Tibial artery (tissue), 4 donors: ENCODE data around the gene JPT1.
"Not testable (repeated sequence)": the region's sequence is repeated elsewhere in the genome, so short reads cannot be mapped to it uniquely, and the experiment has no call there.

ENCODE experiments used
- DNase-seq, 2 donors: peaks; one replicate each; pipeline ENCODE4 v3.0.0-alpha.2; 2019
- H3K27ac ChIP-seq, 2 donors: fragments of 200-600 bp; sonication (generic) in 1 of 2; 1 replicate in 1 of 2; 2 replicates in 1 of 2; pipeline ENCODE4 v1.5.1; 2018 to 2019; ENCODE audit warnings: mild to moderate bottlenecking in 1 of 2
- H3K27me3 ChIP-seq, 2 donors: fragments of 200-600 bp; sonication (generic) in 1 of 2; one replicate each; pipeline versions ENCODE4 v1.5.1 to v1.6.0; 2016 to 2019
- H3K36me3 ChIP-seq, 3 donors: fragments of 200-600 bp; sonication (generic) in 2 of 3; one replicate each; pipeline ENCODE4 v1.5.1; 2016 to 2019; ENCODE audit warnings: mild to moderate bottlenecking in 2 of 3
- H3K4me1 ChIP-seq, 4 donors: fragments of 200-600 bp; sonication (generic) in 2 of 4; 1 replicate in 3 of 4; 2 replicates in 1 of 4; pipeline ENCODE4 v1.5.1; 2016 to 2019
- H3K4me3 ChIP-seq, 2 donors: fragments of 200-600 bp; sonication (generic) in 1 of 2; 1 replicate in 1 of 2; 2 replicates in 1 of 2; pipeline ENCODE4 v1.5.1; 2018 to 2019; ENCODE audit warnings: mild to moderate bottlenecking in 2 of 2
- H3K9me3 ChIP-seq, 3 donors: fragments of 200-600 bp; sonication (generic) in 1 of 3; one replicate each; pipeline ENCODE4 v1.5.1; 2016 to 2019
- intact Hi-C: fragments of 100-400 bp; cut with DNase I; formaldehyde crosslinking; loops from one replicate; pipeline ENCODE4 v1.15.0; 2023; ENCODE audit warnings: low total_unique reads
- TF ChIP-seq, protein P1 (sequence below), 2 experiments: fragments of 200-600 bp in 1 of 2; fragments of 450-650 bp in 1 of 2; IDR thresholded peaks; one replicate each; pipeline ENCODE4 v1.5.1; 2017 to 2019; ENCODE audit warnings: antibody characterized with exemption in 2 of 2, mild to moderate bottlenecking in 1 of 2, moderate library complexity in 1 of 2

Gene JPT1

GRCh38 chr17:75178453-75178852 is 24.1 kb upstream of the JPT1 start:
- intact Hi-C loops = no loop called here
- Histone ChIP-seq H3K27me3 (no peaks in the 10 kb centered on the region), H3K4me1 (peaks cover 0 to 30% (median 18%) of the 10 kb centered on the region in 4 donors), H3K27ac (no peak overlapping the region), H3K9me3 (no peaks in the 10 kb centered on the region), H3K4me3 (no peak overlapping the region), H3K36me3 (peaks cover 32 to 65% (median 47%) of the 10 kb centered on the region in 3 donors)
- no peak for DNase-seq
- TF ChIP-seq, protein P1, sequence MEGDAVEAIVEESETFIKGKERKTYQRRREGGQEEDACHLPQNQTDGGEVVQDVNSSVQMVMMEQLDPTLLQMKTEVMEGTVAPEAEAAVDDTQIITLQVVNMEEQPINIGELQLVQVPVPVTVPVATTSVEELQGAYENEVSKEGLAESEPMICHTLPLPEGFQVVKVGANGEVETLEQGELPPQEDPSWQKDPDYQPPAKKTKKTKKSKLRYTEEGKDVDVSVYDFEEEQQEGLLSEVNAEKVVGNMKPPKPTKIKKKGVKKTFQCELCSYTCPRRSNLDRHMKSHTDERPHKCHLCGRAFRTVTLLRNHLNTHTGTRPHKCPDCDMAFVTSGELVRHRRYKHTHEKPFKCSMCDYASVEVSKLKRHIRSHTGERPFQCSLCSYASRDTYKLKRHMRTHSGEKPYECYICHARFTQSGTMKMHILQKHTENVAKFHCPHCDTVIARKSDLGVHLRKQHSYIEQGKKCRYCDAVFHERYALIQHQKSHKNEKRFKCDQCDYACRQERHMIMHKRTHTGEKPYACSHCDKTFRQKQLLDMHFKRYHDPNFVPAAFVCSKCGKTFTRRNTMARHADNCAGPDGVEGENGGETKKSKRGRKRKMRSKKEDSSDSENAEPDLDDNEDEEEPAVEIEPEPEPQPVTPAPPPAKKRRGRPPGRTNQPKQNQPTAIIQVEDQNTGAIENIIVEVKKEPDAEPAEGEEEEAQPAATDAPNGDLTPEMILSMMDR (IDR thresholded peaks at IDR 0.05) = no peak

- no peaks in the 10 kb centered on the region for H3K9me3 ChIP-seq
- H3K27me3 ChIP-seq = no peaks in the 10 kb centered on the region
- peaks cover 36 to 78% (median 59%) of the 10 kb centered on the region in 3 donors for H3K36me3 ChIP-seq
- intact Hi-C loops = no loop called here
- peaks cover 0 to 27% (median 16%) of the 10 kb centered on the region in 4 donors for H3K4me1 ChIP-seq
- TF ChIP-seq, protein P1 (IDR thresholded peaks at IDR 0.05) = no peak
- H3K27ac ChIP-seq = no peak overlapping the region
- no peak overlapping the region for H3K4me3 ChIP-seq
- DNase-seq = no peak
These were observed 22.3 kb upstream of the JPT1 start for GRCh38 chr17:75176625-75177024.

GRCh38 chr17:75174996-75175395 is 20.7 kb upstream of the JPT1 start:
- Histone ChIP-seq H3K36me3 (peaks cover 42 to 78% (median 59%) of the 10 kb centered on the region in 3 donors), H3K4me3 (no peak overlapping the region), H3K27ac (no peak overlapping the region), H3K4me1 (peaks cover 0 to 14% (median 8%) of the 10 kb centered on the region in 4 donors), H3K9me3 (no peaks in the 10 kb centered on the region), H3K27me3 (no peaks in the 10 kb centered on the region)
- DNase-seq = no peak
- TF ChIP-seq, protein P1 (IDR thresholded peaks at IDR 0.05) = no peak
- intact Hi-C loops = loop anchor here (2.0 kb wide), 1 partner anchor 58 kb away; no protein-coding TSS in a partner anchor

GRCh38 chr17:75173526-75173925 is 19.2 kb upstream of the JPT1 start:
- no peak for DNase-seq
- intact Hi-C loops = no loop called here
- H3K4me3 ChIP-seq = no peak overlapping the region
- peaks cover 48 to 79% (median 57%) of the 10 kb centered on the region in 3 donors for H3K36me3 ChIP-seq
- H3K27ac ChIP-seq = no peak overlapping the region
- peaks cover 0 to 3% (median under 1%) of the 10 kb centered on the region in 4 donors for H3K4me1 ChIP-seq
- H3K27me3 ChIP-seq = no peaks in the 10 kb centered on the region
- H3K9me3 ChIP-seq = no peaks in the 10 kb centered on the region
- TF ChIP-seq, protein P1 (IDR thresholded peaks at IDR 0.05) = no peak

DNA sequence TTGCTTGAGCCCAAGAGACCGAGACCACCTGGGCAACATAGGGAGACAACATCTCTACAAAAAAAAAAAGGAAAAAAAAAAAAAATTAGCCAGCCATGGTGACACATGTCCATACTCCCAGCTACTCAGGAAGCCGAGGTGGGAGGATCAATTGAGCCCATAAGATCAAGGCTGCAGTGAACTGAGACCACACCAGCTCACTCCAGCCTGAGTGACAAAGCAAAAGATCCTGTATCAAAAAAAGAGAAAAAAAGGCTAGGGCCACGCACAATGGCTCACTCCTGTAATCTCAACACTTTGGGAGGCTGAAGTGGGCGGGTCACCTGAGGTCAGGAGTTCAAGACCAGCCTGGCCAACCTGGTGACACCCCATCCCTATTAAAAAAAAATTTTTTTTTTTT is 14.7 kb upstream of the JPT1 start:
- Histone ChIP-seq H3K9me3 (no peaks in the 10 kb centered on the region), H3K4me1 (peaks cover 0 to 3% (median 0%) of the 10 kb centered on the region in 4 donors), H3K27ac (no peak overlapping the region), H3K36me3 (peaks cover 46 to 75% (median 59%) of the 10 kb centered on the region in 3 donors), H3K4me3 (no peak overlapping the region), H3K27me3 (no peaks in the 10 kb centered on the region)
- DNase-seq = peak in 1 of 2 donors; percentile 15
- TF ChIP-seq, protein P1 (IDR thresholded peaks at IDR 0.05) = no peak
- intact Hi-C loops = no loop called here

GRCh38 chr17:75164606-75165005 is 10.3 kb upstream of the JPT1 start:
- H3K4me1 ChIP-seq, intact Hi-C loops, H3K4me3 ChIP-seq, H3K27ac ChIP-seq, H3K27me3 ChIP-seq, H3K9me3 ChIP-seq: not testable (repeated sequence)
- peaks cover 26 to 59% (median 37%) of the 10 kb centered on the region in 3 donors for H3K36me3 ChIP-seq
- DNase-seq = peak in 1 of 2 donors; percentile 23
